ENCODE measurements around the gene TMEM82. TPM values are rescaled to one million over a fixed set of nuclear protein-coding genes. Genes with fewer than 3 reads are reported as not detected.

The TMEM82 gene
- total and polyA plus RNA-seq, 9 donors, result 0.17 to 1.4 TPM; not detected in 7

- Histone ChIP-seq H3K27me3 (ENCODE audit: control insufficient read depth, insufficient read depth, low read length) (no peaks in the 10 kb centered on the region), H3K4me1 (ENCODE audit: control insufficient read depth, insufficient read depth, low read length) (peaks cover 62% of the 10 kb centered on the region), H3K9me3 (replicated peaks; ENCODE audit: control insufficient read depth, low read depth, low read length) (no peaks in the 10 kb centered on the region), H3K27ac (ENCODE audit: low read length) (peak overlapping the region; percentile 82), H3K36me3 (ENCODE audit: control insufficient read depth, insufficient read depth, low read length) (peaks cover 66% of the 10 kb centered on the region), H3K4me3 (ENCODE audit: low read length) (no peak overlapping the region)
- peak; percentile 69 for DNase-seq
- WGBS (ENCODE audit: insufficient coverage), result 89% methylated on average over 8 of the region's 8 CpGs
These were observed 24.1 kb upstream of the TMEM82 start for GRCh38 chr1:15718199-15718601.

GRCh38 chr1:15719381-15720120, 22.7 kb upstream of the TMEM82 start:
- H3K27me3 ChIP-seq (ENCODE audit: control insufficient read depth, insufficient read depth, low read length), result no peaks in the 10 kb centered on the region
- H3K36me3 ChIP-seq (ENCODE audit: control insufficient read depth, insufficient read depth, low read length), result peaks cover 69% of the 10 kb centered on the region
- no peak for DNase-seq
- no peak overlapping the region for H3K4me3 ChIP-seq (ENCODE audit: low read length)
- H3K4me1 ChIP-seq (ENCODE audit: control insufficient read depth, insufficient read depth, low read length), result peaks cover 67% of the 10 kb centered on the region
- no peak overlapping the region for H3K27ac ChIP-seq (ENCODE audit: low read length)
- no peaks in the 10 kb centered on the region for H3K9me3 ChIP-seq (replicated peaks; ENCODE audit: control insufficient read depth, low read depth, low read length)
- WGBS (ENCODE audit: insufficient coverage), result 82% methylated on average over 8 of the region's 12 CpGs

GRCh38 chr1:15720861-15721260, 21.4 kb upstream of the TMEM82 start:
- Histone ChIP-seq H3K27me3 (ENCODE audit: control insufficient read depth, insufficient read depth, low read length) (no peaks in the 10 kb centered on the region), H3K4me3 (ENCODE audit: low read length) (no peak overlapping the region), H3K27ac (ENCODE audit: low read length) (no peak overlapping the region), H3K4me1 (ENCODE audit: control insufficient read depth, insufficient read depth, low read length) (peaks cover 67% of the 10 kb centered on the region), H3K36me3 (ENCODE audit: control insufficient read depth, insufficient read depth, low read length) (peaks cover 81% of the 10 kb centered on the region), H3K9me3 (replicated peaks; ENCODE audit: control insufficient read depth, low read depth, low read length) (no peaks in the 10 kb centered on the region)
- 82% methylated on average over 2 of the region's 3 CpGs for WGBS (ENCODE audit: insufficient coverage)
- no peak for DNase-seq

DNA sequence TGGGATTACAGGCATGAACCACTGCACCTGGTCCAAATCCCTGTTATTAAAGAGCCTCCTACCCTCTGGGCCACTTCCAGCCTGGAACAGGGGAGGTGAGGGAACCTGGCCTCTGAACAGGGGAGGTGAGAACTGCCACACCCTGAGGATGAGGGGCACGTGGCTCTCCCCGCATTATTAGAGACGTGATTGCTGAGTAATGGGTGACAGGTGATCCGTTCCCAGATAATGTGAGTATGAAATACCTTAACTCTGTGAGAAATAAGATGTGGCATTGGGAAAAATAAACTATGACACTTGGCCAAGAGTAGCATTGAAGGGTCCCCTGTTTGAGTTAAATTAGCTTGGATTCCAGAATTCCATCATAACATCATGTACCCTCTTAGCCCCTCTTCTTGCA, 19.9 kb upstream of the TMEM82 start:
- Histone ChIP-seq H3K27me3 (ENCODE audit: control insufficient read depth, insufficient read depth, low read length) (no peaks in the 10 kb centered on the region), H3K9me3 (replicated peaks; ENCODE audit: control insufficient read depth, low read depth, low read length) (no peaks in the 10 kb centered on the region), H3K27ac (ENCODE audit: low read length) (peak overlapping the region; percentile 29), H3K4me1 (ENCODE audit: control insufficient read depth, insufficient read depth, low read length) (peaks cover 61% of the 10 kb centered on the region), H3K4me3 (ENCODE audit: low read length) (no peak overlapping the region), H3K36me3 (ENCODE audit: control insufficient read depth, insufficient read depth, low read length) (peaks cover 83% of the 10 kb centered on the region)
- DNase-seq, result no peak
- no CpG with 5 or more reads among the region's 4 CpGs for WGBS (ENCODE audit: insufficient coverage)

DNA sequence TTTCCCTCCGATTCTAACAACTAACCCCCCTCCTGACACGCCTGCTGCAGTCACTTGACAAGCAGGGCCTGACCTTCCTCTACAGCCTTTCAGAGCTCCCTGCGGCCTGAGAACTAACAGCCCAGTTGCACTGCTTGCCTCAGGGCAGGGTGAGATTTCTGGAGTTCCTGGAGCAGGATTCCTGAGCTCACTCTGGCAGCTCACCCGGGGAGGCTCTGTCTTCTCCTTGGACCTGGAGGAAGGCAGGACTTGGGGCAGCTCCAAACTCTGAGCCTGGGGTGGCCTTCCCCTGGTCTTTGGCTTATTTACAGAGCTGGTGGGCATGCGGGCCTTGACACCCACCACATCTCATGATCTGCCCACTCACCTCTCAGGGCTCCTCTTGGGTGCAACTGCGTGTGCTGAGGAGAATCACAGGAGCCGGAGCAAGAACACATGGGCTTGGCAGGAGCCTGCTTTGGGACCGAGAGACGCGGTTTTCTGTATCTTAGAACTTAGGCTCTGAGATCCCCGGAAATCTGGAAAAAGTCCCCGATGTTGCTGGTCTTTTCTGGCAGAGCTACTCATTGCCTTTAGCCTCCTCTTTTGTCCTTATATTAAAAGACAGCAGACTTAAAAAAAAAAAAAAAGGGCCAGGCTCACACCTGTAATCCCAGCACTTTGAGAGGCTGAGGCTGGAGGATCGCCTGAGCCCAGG, 19.3 kb upstream of the TMEM82 start:
- Histone ChIP-seq H3K36me3 (ENCODE audit: control insufficient read depth, insufficient read depth, low read length) (peaks cover 84% of the 10 kb centered on the region), H3K27ac (ENCODE audit: low read length) (peak overlapping the region; percentile 29), H3K4me1 (ENCODE audit: control insufficient read depth, insufficient read depth, low read length) (peaks cover 57% of the 10 kb centered on the region), H3K27me3 (ENCODE audit: control insufficient read depth, insufficient read depth, low read length) (no peaks in the 10 kb centered on the region), H3K4me3 (ENCODE audit: low read length) (no peak overlapping the region), H3K9me3 (replicated peaks; ENCODE audit: control insufficient read depth, low read depth, low read length) (no peaks in the 10 kb centered on the region)
- DNase-seq, result peak; percentile 73
- 49% methylated on average over 12 of the region's 13 CpGs for WGBS (ENCODE audit: insufficient coverage)

- H3K9me3 ChIP-seq (replicated peaks; ENCODE audit: control insufficient read depth, low read depth, low read length), result no peaks in the 10 kb centered on the region
- no peak overlapping the region for H3K27ac ChIP-seq (ENCODE audit: low read length)
- DNase-seq, result no peak
- no peak overlapping the region for H3K4me3 ChIP-seq (ENCODE audit: low read length)
- 85% methylated on average over 17 of the region's 20 CpGs for WGBS (ENCODE audit: insufficient coverage)
- H3K4me1 ChIP-seq (ENCODE audit: control insufficient read depth, insufficient read depth, low read length), result peaks cover 56% of the 10 kb centered on the region
- peaks cover 86% of the 10 kb centered on the region for H3K36me3 ChIP-seq (ENCODE audit: control insufficient read depth, insufficient read depth, low read length)
- H3K27me3 ChIP-seq (ENCODE audit: control insufficient read depth, insufficient read depth, low read length), result no peaks in the 10 kb centered on the region
These were observed 18.6 kb upstream of the TMEM82 start for GRCh38 chr1:15723631-15724246.

- no peak overlapping the region for H3K27ac ChIP-seq (ENCODE audit: low read length)
- H3K27me3 ChIP-seq (ENCODE audit: control insufficient read depth, insufficient read depth, low read length), result no peaks in the 10 kb centered on the region
- 84% methylated on average over 7 of the region's 26 CpGs for WGBS (ENCODE audit: insufficient coverage)
- DNase-seq, result no peak
- peaks cover 86% of the 10 kb centered on the region for H3K36me3 ChIP-seq (ENCODE audit: control insufficient read depth, insufficient read depth, low read length)
- no peak overlapping the region for H3K4me3 ChIP-seq (ENCODE audit: low read length)
- peaks cover 53% of the 10 kb centered on the region for H3K4me1 ChIP-seq (ENCODE audit: control insufficient read depth, insufficient read depth, low read length)
- no peaks in the 10 kb centered on the region for H3K9me3 ChIP-seq (replicated peaks; ENCODE audit: control insufficient read depth, low read depth, low read length)
These were observed 17.1 kb upstream of the TMEM82 start for GRCh38 chr1:15724949-15725880.

DNA sequence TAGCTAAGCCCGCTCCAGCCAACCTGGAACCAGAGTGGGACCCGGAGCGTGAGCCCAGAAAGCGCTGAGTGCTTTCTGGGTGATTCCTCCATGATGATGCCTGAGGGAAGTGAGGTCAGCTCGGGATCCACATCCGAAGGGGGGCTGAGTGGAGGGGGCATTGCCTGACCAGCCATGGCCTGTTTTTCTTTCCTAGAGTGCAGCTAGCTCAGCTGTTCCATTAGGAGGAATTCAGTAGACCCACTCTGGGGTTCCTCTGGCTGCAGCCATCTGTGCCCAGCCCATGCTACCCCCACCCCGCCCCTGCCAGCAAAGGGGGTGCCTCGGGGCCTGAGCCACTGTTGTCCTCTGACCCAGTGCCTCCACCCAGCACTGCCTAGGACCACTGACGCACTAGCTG, 15.8 kb upstream of the TMEM82 start:
- Histone ChIP-seq H3K4me3 (ENCODE audit: low read length) (no peak overlapping the region), H3K4me1 (ENCODE audit: control insufficient read depth, insufficient read depth, low read length) (peaks cover 53% of the 10 kb centered on the region), H3K27ac (ENCODE audit: low read length) (no peak overlapping the region), H3K27me3 (ENCODE audit: control insufficient read depth, insufficient read depth, low read length) (no peaks in the 10 kb centered on the region), H3K36me3 (ENCODE audit: control insufficient read depth, insufficient read depth, low read length) (peaks cover 86% of the 10 kb centered on the region), H3K9me3 (replicated peaks; ENCODE audit: control insufficient read depth, low read depth, low read length) (no peaks in the 10 kb centered on the region)
- WGBS (ENCODE audit: insufficient coverage), result 86% methylated on average over 9 of the region's 9 CpGs
- DNase-seq, result no peak

- no peaks in the 10 kb centered on the region for H3K9me3 ChIP-seq (replicated peaks; ENCODE audit: control insufficient read depth, low read depth, low read length)
- WGBS (ENCODE audit: insufficient coverage), result 61% methylated on average over 20 of the region's 21 CpGs
- no peaks in the 10 kb centered on the region for H3K27me3 ChIP-seq (ENCODE audit: control insufficient read depth, insufficient read depth, low read length)
- H3K36me3 ChIP-seq (ENCODE audit: control insufficient read depth, insufficient read depth, low read length), result peaks cover 86% of the 10 kb centered on the region
- H3K4me1 ChIP-seq (ENCODE audit: control insufficient read depth, insufficient read depth, low read length), result peaks cover 53% of the 10 kb centered on the region
- no peak overlapping the region for H3K27ac ChIP-seq (ENCODE audit: low read length)
- DNase-seq, result no peak
- H3K4me3 ChIP-seq (ENCODE audit: low read length), result no peak overlapping the region
These were observed 15.3 kb upstream of the TMEM82 start for GRCh38 chr1:15727021-15727420.
